HL-60/S4 (cell line): ENCODE results near the gene C12orf43.
"Not testable (repeated sequence)": the region's sequence is repeated elsewhere in the genome, so short reads cannot be mapped to it uniquely, and the experiment has no call there.

Experiments
- in situ Hi-C: fragments of 300-500 bp; cut with MboI; formaldehyde crosslinking; loops from 2 replicates; pipeline ENCODE4 v1.14.3; 2022; ENCODE audit warnings: low sequenced_read_pairs

Gene C12orf43, protein sequence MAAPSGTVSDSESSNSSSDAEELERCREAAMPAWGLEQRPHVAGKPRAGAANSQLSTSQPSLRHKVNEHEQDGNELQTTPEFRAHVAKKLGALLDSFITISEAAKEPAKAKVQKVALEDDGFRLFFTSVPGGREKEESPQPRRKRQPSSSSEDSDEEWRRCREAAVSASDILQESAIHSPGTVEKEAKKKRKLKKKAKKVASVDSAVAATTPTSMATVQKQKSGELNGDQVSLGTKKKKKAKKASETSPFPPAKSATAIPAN

DNA sequence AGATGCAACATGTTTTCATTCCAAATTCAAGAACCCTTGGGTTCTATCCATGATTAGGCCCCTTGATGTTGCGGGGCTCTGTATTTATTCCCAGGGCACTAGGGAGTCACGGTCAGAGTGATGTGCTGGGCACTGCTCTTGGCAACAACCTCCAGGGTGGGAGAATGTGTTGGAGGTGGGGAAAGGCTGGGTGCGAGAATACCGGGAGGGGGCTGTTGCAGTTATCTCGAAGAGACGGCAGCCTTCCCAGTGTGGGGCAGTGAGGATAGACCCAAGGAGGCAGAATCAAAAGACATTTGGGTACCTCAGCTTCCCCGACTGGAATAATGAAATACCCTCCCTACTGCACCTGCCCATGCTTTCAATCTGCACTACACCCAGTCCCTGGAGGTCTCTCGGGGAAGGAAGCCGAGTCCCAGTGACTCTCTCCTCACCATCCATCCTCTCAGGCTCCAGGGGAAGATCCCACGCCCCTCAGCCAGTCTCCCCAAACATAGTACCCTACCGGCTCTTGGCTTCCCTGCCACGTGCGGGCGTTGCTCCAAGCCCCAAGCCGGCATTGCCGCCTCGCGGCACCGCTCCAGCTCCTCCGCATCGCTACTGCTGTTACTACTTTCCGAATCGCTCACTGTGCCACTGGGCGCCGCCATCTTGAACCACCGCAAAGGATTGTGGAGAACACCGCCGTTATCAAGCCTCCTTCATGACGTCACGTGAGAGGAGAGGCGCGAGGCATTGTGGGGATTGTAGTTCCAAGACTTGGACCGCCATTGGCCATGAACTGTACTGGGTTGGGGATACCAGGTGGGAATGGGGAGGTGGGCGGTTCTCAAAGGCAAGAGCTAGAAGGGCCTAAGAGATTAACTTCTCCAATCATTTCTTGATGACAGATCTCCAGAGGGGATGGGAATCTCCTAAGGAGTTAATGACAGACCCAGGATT, at the start of gene C12orf43:
TSS of gene C12orf43 (minus strand) at position 663 of the 942 bp plus-strand sequence. CDS start at position 650, 13 bp downstream.
- in situ Hi-C loops = no loop called here

DNA sequence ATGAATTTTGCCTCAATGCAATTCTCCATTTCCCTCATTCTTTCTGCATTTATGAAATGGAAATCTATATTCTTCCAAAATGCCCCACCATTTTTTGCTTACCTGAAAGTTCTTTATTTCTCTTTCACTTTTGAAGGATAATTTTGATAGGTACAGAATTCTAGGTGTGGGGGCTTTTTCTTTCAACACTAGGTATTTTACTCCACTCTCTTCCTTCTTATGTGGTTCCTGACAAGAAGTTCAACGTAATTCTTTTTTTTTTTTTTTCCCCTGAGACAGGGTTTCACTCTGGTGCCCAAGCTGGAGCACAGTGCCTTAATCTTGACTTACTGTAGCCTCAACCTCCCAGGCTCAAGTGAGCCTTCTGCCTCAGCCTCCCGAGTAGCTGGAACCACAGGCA, 49.1 kb upstream of the C12orf43 start:
- in situ Hi-C loops = loop anchor here (25.0 kb wide), 1 partner anchor 372 kb away; no protein-coding TSS in a partner anchor

DNA sequence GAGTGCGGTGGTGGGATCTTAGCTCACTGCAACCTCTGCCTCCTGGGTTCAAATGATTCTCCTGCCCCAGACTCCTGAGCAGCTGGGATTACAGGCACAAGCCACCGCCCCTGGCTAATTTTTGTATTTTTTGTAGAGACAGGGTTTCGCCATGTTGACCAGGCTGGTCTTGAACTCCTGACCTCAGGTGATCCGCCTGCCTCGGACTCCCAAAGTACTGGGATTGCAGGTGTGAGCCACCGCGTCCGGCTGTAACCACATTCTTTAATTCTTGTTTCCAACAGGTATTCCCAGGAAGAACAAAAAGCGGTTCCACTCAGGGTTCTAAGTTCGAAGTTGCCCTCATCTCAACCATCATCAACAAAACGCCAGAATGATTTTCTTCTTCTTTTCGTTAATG, 48.3 kb upstream of the C12orf43 start:
- in situ Hi-C loops = loop anchor here (25.0 kb wide), 1 partner anchor 373 kb away; no protein-coding TSS in a partner anchor

DNA sequence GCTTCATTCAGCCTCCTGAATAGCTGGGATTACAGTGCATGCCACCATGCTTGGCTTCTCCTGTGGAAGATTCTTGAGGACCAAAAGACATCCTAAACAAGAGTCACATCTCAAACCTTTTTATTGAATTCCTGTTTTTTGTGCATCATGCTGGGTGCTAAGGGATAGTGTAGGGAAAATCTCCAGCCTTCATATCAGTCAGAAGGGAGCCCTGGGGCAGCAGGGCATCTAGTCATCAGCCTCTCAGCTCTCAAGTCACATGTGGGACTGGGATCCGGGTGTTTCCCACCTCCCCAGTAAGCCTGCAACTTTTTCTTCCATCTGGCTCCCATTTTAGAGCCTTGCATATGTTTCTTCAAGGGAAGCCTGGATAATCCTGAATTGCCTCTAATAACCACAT, 47.8 kb upstream of the C12orf43 start:
- in situ Hi-C loops = loop anchor here (25.0 kb wide), 1 partner anchor 373 kb away; no protein-coding TSS in a partner anchor

DNA sequence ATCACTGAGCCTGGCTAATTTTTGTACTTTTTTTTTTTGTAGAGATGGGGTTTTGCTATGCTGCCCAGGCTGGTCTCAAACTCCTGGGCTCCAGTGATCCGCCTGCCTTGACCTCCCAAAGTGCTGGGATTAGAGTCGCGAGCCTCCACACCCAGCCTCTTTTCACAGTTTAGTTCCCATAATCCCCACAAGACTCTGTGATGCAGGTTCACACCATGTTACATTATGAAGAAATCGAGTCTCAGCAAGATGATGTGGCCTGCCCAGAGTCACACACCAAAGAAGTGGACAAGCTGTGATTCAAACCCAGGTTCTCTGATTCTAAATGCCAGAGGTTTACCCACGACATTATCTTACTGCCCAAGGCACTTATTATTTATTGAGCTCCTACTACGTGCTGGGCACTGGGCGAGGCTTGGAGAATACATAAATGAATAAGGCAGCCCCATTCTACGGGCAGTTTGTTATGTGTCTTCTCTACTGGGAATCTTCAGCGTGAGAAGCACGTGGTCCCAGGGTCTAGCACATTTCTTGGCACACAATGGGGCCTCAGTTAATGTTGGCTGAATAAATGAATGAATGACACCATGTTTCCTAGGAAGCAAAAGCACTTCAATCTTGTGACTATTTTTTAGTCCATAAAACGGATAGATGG, 46.2 kb upstream of the C12orf43 start:
- in situ Hi-C loops = loop anchor here (25.0 kb wide), 1 partner anchor 375 kb away; no protein-coding TSS in a partner anchor

DNA sequence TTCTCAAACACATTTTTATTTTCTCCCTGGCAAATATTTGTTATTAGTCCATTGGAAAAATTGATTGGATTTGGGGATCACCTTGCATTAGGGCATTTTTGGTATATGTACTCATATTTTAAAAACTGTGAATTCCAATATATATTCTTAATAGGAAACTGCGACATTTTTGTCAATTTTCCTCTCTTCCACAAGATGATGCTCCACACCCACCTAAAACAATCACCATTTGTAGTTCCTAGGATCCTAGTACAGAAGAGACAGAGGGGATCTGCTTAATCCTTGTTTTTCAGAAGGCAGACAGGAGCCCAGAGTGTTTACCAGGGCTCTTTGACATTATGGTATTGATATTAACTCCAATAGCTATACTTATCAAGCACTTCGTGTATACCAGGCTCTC, 45.5 kb upstream of the C12orf43 start:
- in situ Hi-C loops = loop anchor here (25.0 kb wide), 1 partner anchor 375 kb away; no protein-coding TSS in a partner anchor

DNA sequence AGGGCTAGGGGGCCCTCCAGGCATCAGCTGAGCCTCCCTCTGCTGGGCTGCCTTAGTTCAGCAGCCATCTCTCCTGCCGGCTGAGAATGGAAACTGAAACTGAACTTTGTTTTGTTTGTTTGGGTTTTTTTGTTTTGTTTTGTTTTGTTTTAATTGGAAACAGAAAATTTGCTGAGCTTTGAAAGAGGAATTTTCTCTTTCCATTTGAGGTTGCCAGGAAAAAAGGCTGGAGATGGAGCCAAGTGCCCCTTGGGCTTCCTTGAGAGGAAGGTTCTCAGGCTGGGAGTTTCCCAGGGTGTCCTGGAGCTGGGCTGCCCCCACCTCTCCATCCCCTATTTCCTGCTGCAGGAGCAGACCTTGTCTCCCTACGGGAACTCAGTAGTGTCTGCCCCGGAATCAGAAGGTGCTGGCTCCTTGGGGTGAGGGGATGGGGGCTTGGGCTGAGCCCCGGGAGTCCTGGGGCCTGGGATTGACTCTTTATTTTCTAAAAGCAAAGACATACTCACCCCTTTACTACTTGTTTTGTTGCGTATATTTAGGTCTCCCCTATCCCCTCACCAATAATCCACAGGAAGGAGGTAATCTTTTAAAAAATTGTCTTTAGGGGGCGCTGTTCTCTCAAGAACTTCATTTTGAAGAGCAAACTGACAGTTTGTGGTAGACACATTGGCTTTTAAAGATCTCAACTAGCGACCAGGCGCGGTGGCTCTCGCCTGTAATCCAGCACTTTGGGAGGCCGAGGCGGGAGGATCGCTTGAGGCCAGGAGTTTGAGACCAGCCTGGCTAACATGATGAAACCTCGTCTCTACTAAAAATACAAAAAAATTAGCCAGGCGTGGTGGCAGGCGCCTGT, 44.1 kb upstream of the C12orf43 start:
- in situ Hi-C loops = loop anchor here (25.0 kb wide), 1 partner anchor 377 kb away; no protein-coding TSS in a partner anchor

DNA sequence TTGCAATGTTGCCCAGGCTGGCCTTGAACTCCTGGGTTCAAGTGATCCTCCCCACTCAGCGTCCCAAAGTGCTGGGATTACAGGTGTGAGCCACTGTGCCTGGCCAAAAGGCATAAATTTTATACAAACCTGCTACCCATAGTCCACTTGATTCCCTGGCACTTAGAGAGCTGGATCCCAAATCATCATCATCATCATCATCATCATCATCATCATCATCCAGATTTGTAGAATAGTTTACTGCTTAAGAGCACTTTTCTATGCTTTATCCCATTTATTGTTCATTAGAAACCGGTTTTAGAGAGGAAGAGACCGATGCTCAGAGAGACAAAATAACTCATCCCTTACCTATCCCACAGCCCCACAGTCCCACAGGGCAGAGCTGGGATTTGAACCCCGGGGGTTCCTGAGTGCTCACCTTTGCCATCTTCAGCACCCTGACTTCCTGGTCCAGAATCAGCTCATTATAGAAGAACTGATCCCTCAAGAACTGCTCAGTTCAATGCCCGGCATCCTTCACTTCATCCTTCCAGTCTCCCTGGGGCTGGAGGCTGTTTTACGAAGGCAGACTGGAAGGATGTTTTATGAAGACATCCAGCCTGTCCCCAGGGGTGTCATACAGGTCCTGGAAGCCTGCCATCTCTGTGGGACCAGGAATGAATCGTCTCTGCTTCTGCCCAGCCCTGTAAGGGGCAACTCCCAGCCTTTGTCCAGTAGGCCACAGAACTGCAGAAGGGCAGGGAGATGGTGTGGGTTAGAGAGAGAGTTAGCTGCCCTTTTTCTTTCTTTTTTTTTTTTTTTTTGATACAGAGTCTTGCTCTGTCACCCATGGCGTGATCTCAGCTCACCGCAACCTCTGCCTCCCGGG, 43.0 kb upstream of the C12orf43 start:
- in situ Hi-C loops = loop anchor here (25.0 kb wide), 1 partner anchor 378 kb away; no protein-coding TSS in a partner anchor

DNA sequence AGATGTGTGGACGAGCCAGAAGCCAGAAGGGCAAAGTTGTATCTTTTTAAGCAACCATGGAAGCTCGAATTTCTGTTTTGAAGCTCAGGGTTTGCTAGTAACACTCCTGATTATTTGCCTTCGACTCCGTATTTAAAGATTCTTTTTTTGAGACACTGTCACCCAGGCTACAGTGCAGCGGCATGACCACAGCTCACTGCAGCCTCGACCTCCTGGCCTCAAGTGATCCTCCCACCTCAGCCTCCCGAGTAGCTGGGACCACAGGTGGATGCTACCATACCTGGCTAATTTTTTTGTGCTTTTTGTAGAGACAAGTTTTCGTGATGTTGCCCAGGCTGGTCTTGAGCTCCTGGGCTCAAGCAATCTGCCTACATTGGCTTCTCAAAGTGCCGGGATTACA, 41.5 kb upstream of the C12orf43 start:
- in situ Hi-C loops = loop anchor here (25.0 kb wide), 1 partner anchor 380 kb away; no protein-coding TSS in a partner anchor

DNA sequence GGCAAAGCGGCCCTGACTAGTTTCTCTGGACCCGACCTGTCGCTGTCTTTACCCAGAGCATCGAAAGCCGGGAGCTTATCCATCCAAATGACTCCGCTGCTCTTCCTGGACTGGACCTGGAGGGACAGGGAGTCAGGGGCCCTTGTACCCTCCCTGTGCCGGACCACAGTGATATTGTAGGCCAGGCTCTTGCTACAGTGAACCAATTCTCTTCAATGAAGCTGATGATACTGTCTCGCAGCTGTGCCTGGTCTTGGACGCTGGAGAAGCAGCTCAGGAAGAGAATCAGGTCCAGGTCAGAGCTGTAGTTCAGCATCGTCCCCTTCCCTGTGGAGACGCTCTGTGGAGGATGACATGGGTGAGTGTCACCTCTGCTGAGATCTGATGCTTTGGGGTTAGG, 37.4 kb upstream of the C12orf43 start:
- in situ Hi-C loops = loop anchor here (25.0 kb wide), 1 partner anchor 384 kb away; no protein-coding TSS in a partner anchor

DNA sequence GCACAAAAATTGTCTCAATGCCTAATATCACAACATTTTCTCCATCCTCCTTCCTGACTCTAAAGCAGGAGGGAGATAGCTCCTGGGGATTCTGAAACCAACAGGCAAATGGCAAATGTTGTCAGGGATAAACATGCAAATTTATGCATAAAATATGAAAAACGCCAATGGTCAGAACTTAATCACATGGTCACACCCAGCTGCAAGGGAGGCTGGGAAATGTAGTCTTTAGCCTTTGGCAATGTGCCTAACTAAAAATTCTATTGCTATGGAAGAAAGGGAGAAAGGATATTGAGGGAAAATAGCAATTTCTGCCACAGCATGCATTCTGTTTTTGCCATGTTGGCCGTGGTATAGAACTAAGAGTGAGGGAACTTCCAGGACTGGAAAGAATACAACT, 34.4 kb upstream of the C12orf43 start:
- in situ Hi-C loops = loop anchor here (25.0 kb wide), 1 partner anchor 387 kb away; no protein-coding TSS in a partner anchor

DNA sequence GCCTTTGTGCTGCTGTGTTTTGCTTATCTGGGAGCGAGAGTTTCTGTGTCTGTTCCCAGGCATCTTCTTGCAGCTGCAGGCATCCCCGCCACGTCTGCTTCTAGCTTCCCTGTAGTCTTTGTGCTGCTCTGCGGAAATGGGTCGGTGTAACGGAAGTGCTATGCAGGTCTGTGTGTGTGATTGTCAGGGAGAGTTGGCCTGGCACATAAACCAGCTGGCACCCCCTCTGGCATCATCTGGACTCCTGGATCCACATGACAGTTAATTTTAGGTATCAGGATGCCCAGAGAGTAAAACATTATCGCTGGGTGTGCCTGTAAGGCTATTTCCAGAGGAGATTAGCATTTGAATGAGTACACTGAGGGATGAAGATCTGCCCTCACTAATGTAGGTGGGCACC, 32.2 kb upstream of the C12orf43 start:
- in situ Hi-C loops = no loop called here

DNA sequence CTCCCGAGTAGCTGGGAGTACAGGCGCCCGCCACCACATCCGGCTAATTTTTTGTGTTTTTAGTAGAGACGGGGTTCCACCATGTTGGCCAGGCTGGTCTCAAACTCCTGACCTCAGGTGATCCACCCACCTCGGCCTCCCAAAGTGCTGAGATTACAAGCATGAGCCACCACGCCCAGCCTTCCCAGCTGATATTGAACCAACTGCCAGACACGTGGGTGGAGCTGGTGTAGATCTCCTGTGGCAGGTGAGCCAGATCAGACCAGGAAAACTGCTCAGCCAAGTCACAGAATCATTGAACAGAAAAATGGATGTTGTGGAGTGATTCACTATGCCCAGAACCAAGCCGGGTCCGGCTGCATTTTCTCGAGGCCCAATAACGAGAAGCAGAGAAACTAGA, 31.1 kb upstream of the C12orf43 start:
- in situ Hi-C loops = not testable (repeated sequence)

DNA sequence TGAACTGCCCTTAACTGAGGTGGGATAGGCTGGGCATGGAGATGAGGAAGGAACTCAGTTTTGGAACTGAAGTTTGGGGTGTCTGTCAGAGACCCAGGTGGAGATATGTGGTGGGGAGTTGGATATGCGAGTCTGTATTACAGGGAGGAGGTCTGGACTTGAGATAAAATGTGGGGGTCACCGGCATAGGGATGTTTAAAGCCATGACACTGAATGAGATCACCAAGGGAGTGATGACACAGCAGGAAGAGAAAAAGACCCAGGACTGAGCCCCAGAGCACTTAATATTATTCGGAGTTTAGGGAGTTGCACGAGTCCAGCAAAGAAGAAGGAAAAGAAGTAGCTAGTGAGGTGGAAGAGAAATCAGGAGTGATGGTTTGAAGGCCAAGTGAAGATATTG, 26.8 kb upstream of the C12orf43 start:
- in situ Hi-C loops = no loop called here

DNA sequence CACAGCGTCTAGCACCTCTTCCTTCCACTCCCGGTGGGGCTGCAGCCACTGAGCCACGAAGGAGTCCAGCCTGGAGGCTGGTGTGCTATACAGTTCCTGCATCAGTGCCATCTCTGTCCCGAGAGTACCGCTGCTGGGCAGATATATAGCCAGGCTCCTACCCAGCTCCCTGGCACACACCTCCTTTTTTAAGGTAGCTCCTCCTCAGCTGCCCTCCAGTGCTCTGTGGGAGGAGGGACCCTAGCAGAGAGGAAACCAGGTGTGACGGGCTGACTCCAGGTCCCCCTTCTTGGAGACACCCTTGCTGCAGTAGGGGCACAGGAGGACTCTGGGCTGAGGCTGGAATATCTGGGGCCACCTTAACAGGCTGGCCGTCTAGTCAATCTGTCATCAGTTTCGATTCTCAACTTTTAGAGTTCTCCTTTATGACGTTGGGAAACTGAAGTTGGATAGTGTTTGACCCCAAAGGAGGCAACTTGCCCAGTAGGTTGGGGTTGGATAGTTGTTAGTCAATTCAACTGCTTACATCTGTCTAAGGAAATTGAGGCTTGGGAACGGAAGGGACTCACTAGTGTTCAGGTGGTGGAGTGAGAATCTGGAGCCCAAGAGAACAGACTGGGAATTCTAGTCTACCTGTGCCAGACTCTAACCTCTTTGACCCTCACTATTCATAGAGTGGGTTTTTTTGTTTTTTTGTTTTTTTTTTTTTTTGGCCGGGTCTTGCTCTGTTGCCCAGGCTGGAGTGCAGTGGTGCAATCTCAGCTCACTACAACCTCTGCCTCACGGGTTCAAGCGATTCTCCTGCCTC, 22.8 kb upstream of the C12orf43 start, which contains the start of gene OASL:
TSS of gene OASL (minus strand) at position 386 of the 808 bp plus-strand sequence. CDS start at position 111, 275 bp downstream.
- in situ Hi-C loops = no loop called here

DNA sequence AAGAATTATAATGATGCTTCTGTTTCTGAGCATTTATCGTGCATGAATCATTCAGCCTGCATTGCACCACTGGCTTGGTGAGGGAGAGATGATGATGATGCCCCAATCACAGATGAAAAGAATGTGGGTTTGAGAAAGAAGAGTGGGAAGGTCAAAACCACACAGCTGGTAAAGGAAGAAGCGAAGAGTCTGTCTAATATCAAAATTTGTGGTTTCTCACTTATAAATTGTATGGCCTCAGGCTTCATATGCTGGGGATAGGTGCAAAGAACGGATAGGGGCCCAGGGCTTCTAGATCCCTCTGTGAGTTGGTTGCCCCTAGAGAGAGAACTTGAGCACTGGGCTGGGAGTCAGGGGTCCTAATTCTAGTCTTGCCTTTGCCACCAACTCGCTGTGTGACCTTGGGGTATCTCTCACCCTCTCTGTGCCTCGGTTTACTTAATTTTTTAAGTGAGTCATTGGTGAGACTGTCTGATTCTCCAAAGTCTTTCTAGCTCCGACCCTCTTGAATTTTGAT, 20.6 kb upstream of the C12orf43 start:
- in situ Hi-C loops = no loop called here

DNA sequence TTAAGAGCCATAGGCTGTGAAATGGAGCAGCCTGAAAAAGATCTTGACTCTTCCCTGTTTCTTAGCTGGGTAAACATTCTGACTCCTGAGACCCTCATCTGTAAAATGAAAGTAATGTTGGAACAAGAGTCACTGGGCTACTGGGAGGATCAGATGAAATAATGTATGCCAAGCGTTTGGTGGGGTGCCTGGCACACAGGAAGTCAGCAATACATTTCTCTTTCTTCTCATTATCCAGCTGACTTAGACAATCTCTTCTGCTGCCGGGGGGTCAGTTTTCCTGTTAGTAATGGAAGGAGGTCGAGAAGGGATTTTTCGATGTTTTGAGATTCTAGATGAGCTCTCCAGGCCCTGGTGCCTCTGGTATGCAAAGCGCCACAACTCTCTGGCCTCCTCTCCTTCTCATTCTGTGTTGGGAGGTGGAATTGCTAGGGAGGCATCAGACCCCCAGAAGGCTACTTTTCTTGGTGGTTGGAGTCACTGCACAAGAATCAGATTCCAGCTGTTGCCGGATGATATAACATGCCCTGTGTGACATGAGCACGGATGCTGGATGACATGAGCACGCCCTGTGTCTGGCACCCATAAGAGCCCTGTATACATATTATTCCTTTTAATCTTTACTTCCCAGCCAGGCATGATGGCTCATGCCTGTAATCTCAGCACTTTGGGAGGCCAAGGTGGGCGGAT, 18.5 kb upstream of the C12orf43 start:
- in situ Hi-C loops = no loop called here
